Measurements from ENCODE around the gene ARHGAP6.

Gene ARHGAP6

GRCh38 chrX:11606408-11606807 lies 59.3 kb downstream of the ARHGAP6 start:
- CTCF ChIA-PET = interaction anchor here (0.6 kb wide), 1 partner anchor 72 kb away, joined by 3 read pairs; no protein-coding TSS in a partner anchor
- no peak overlapping the region for H3K27ac ChIP-seq

DNA sequence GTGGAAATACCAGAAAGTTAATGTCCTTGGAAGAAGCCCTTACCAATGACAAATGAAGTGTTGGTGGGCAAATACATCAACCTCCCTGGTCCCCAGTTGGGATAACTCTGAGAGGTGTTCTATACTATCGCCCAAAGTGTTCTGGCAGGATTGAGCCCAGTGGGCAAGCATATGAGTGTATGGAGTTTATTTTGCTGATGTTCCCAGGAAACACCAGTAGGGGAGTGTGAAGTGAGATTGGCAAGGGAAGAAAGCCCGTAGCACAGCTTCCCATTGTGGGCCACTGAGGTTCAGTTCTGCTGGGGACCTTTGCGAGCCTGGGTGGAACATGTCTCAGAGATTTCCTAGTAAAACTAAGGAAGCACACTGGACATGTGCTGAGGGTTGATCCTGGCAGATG lies 65.1 kb downstream of the ARHGAP6 start:
- H3K27ac ChIP-seq = no peak overlapping the region
- POLR2A ChIA-PET (ENCODE audit: low non-redundant PET) = no interaction called here
- no peak for TF ChIP-seq CTCF (conservative IDR thresholded peaks at IDR 0.05; ENCODE audit: low read depth)
- no peak for DNase-seq (ENCODE audit: low spot score)
- CTCF ChIA-PET = no interaction called here

More at GRCh38 chrX:11606408-11606807, 59.3 kb downstream of the ARHGAP6 start:
- TF ChIP-seq CTCF (conservative IDR thresholded peaks at IDR 0.05; ENCODE audit: low read depth) = no peak
- POLR2A ChIA-PET (ENCODE audit: low non-redundant PET) = no interaction called here
- DNase-seq (ENCODE audit: low spot score) = no peak

- ChIA-PET POLR2A (ENCODE audit: low non-redundant PET) (no interaction called here), CTCF (no interaction called here)
- no peak overlapping the region for H3K27ac ChIP-seq
- no peak for TF ChIP-seq CTCF (conservative IDR thresholded peaks at IDR 0.05; ENCODE audit: low read depth)
- no peak for DNase-seq (ENCODE audit: low spot score)
Measured at GRCh38 chrX:11597479-11597878, 68.2 kb downstream of the ARHGAP6 start.

GRCh38 chrX:11591723-11592346 lies 73.9 kb downstream of the ARHGAP6 start:
- DNase-seq (ENCODE audit: low spot score) = no peak
- ChIA-PET CTCF (no interaction called here), POLR2A (ENCODE audit: low non-redundant PET) (no interaction called here)
- no peak for TF ChIP-seq CTCF (conservative IDR thresholded peaks at IDR 0.05; ENCODE audit: low read depth)
- no peak overlapping the region for H3K27ac ChIP-seq

- no peak for TF ChIP-seq CTCF (conservative IDR thresholded peaks at IDR 0.05; ENCODE audit: low read depth)
- CTCF ChIA-PET = no interaction called here
- POLR2A ChIA-PET (ENCODE audit: low non-redundant PET) = no interaction called here
- no peak for DNase-seq (ENCODE audit: low spot score)
- H3K27ac ChIP-seq = no peak overlapping the region
Measured at GRCh38 chrX:11589641-11590040, 76.1 kb downstream of the ARHGAP6 start.

DNA sequence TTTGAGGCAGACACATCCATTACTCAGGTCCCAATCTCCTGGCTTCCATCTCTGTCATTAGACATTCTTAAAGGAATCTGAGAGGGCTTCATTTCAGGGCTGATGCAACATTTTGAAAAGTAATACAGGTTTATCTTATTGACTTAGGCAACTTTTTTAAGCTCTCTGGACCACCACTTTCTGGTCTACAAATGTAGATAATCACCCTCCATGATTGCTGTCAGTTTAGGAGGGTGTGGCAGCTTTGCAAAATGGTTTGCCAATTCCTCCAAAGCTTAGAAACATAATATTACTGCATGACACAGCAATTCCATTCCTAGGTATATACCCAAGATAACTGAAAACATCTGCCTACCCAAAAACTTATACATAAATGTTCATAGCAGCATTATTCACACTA lies 77.6 kb downstream of the ARHGAP6 start:
- CTCF ChIA-PET = no interaction called here
- TF ChIP-seq CTCF (conservative IDR thresholded peaks at IDR 0.05; ENCODE audit: low read depth) = no peak
- no peak for DNase-seq (ENCODE audit: low spot score)
- no peak overlapping the region for H3K27ac ChIP-seq
- POLR2A ChIA-PET (ENCODE audit: low non-redundant PET) = no interaction called here
